ENCODE data around the gene TOR1AIP1.
"Not testable (repeated sequence)": the region's sequence is repeated elsewhere in the genome, so short reads cannot be mapped to it uniquely, and the experiment has no call there.

DNA sequence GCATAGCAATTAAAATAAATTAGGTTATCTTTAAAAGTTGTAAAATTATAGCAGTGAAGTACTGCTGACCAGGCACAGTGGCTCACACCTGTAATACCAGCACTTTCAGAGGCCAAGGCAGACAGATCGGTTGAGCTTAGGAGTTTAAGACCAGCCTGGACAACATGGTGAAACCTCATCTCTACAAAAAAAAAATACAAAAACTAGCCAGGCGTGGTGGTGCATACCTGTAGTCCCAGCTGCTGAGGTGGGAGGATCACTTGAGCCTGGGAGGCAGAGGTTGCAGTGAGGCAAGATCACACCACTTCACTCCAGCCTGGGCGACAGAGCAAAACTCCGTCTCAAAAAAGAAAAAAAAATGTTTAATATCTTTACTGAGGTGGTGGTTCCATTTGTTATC is 26.3 kb upstream of the TOR1AIP1 start:
- TF ChIP-seq, protein P1, sequence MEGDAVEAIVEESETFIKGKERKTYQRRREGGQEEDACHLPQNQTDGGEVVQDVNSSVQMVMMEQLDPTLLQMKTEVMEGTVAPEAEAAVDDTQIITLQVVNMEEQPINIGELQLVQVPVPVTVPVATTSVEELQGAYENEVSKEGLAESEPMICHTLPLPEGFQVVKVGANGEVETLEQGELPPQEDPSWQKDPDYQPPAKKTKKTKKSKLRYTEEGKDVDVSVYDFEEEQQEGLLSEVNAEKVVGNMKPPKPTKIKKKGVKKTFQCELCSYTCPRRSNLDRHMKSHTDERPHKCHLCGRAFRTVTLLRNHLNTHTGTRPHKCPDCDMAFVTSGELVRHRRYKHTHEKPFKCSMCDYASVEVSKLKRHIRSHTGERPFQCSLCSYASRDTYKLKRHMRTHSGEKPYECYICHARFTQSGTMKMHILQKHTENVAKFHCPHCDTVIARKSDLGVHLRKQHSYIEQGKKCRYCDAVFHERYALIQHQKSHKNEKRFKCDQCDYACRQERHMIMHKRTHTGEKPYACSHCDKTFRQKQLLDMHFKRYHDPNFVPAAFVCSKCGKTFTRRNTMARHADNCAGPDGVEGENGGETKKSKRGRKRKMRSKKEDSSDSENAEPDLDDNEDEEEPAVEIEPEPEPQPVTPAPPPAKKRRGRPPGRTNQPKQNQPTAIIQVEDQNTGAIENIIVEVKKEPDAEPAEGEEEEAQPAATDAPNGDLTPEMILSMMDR (IDR thresholded peaks at IDR 0.05): not testable (repeated sequence)
- TF ChIP-seq POLR2A (IDR thresholded peaks at IDR 0.05): not testable (repeated sequence)
